Heart left ventricle (tissue), 16 donors: ENCODE measurements around the gene SMG7. TPM values are rescaled to one million over a fixed set of nuclear protein-coding genes. Genes with fewer than 3 reads are reported as not detected.

Source experiments
- ATAC-seq, 4 donors: fragments of 200-7000 bp; cut with Tn5 transposase; one replicate each; pipeline ENCODE4 v1.9.1; 2020 to 2022; ENCODE audit warnings: moderate library complexity in 4 of 4, mild to moderate bottlenecking in 3 of 4, moderate number of reproducible peaks in 1 of 4
- DNase-seq, 5 donors: peaks; one replicate each; pipeline ENCODE4 v3.0.0-alpha.2; 2020
- H3K27ac ChIP-seq, 12 donors: fragments of 200-600 bp; sonication (generic) in 4 of 12; one replicate each; pipeline versions ENCODE4 v1.5.0 to v1.8.0; 2016 to 2022; ENCODE audit warnings: mild to moderate bottlenecking in 2 of 12
- H3K27me3 ChIP-seq, 9 donors: fragments of 200-600 bp; sonication (generic) in 2 of 9; one replicate each; pipeline versions ENCODE4 v1.5.1 to v1.8.0; 2016 to 2022; ENCODE audit warnings: mild to moderate bottlenecking in 3 of 9
- H3K36me3 ChIP-seq, 9 donors: fragments of 200-600 bp; sonication (generic) in 2 of 9; one replicate each; pipeline versions ENCODE4 v1.5.0 to v1.8.0; 2018 to 2022; ENCODE audit warnings: mild to moderate bottlenecking in 2 of 9
- H3K4me1 ChIP-seq, 12 donors: fragments of 200-600 bp; sonication (generic) in 4 of 12; one replicate each; pipeline versions ENCODE4 v1.5.0 to v1.8.0; 2016 to 2022; ENCODE audit warnings: mild to moderate bottlenecking in 3 of 12
- H3K4me3 ChIP-seq, 12 donors: fragments of 200-600 bp; sonication (generic) in 4 of 12; one replicate each; pipeline versions ENCODE4 v1.5.0 to v1.8.0; 2017 to 2022; ENCODE audit warnings: mild to moderate bottlenecking in 9 of 12, moderate library complexity in 4 of 12
- H3K9me3 ChIP-seq, 12 donors: fragments of 200-600 bp; sonication (generic) in 4 of 12; one replicate each; pipeline versions ENCODE4 v1.5.0 to v1.8.0; 2016 to 2022; ENCODE audit warnings: mild to moderate bottlenecking in 1 of 12
- POLR2A ChIP-seq, 2 donors: fragments of 450-650 bp; IDR thresholded peaks; one replicate each; pipeline ENCODE4 v1.6.1; 2017; ENCODE audit warnings: antibody characterized with exemption in 2 of 2, mild to moderate bottlenecking in 2 of 2, moderate library complexity in 2 of 2
- WGBS, 4 donors: extraction: QIAGEN DNeasy Blood & Tissue Kit in 2 of 4; methylation state at CpG; one replicate each; pipeline versions ENCODE4 v1.1.5 to v1.1.7; 2013 to 2018; 5-methylcytosine and 5-hydroxymethylcytosine counted together
- intact Hi-C, 10 donors: fragments of 100-400 bp; cut with DNase I; formaldehyde crosslinking; loops; one replicate each; pipeline versions ENCODE4 v1.11.1 to v1.14.2; 2022
- polyA plus RNA-seq, 2 donors: library from polyadenylated mRNA; stranded (reverse); fragments of 200-250 nt; gene quantifications; one replicate each; pipeline ENCODE4 v1.2.3, GENCODE V29; 2013
- total RNA-seq, 9 donors: library from RNA; depleted of rRNA in 2 of 9; stranded (reverse); fragments of >200 nt in 2 of 9; fragmentation: NEBNext Ultra II Directional in 3 of 9; extraction: Animal tissue kit (Norgen Biotek cat#: 25700) in 3 of 9; gene quantifications; one replicate each; pipeline versions ENCODE4 v1.1.0 to v1.2.4, GENCODE V29; 2016 to 2023
- TF ChIP-seq, protein P1 (sequence below), 12 donors: fragments of 200-600 bp; sonication (generic) in 4 of 12; IDR thresholded peaks; one replicate each; pipeline versions ENCODE4 v1.5.0 to v1.8.0; 2018 to 2022; ENCODE audit warnings: antibody characterized with exemption in 12 of 12, mild to moderate bottlenecking in 5 of 12
- donor health status: ischemic (EF 13 %, LVEDD 7.1; RV severe dilation, severe dysfunction).
- donor health status: healthy with polysubstance abuse.
- donor health status: DM: no; HTN: yes; CAD: no.
- donor health status: DM: no; HTN: no; CAD: no.
- donor health status: ischemic (EF 25% LVEDD 6.9; RV normal size, moderate dysfunction).
- donor health status: ischemic (EF 25% LVEDD 5.7; RV mildly dilated, moderate dysfunction).
- donor health status: healthy.
- donor health status: DM: yes; HTN: yes; CAD: no.
- donor health status: ischemic (EF 35%, LVEDD 5.7; RV mildly dilated, moderate dysfunction).
- donor health status: nonischemic (EF 11% LVEDD 7.7; RV severe dilation, severe dysfunction).
- donor health status: DM: yes; HTN: yes; CAD: no.
- donor health status: PGD.
- donor health status: ischemic (EF 29% LVEDD 5.4; RV normal size, mild dysfunction).
- donor health status: nonischemic (EF 23%, LVEDD 6.1; RV moderate dilation, normal function).

SMG7 gene
- total and polyA plus RNA-seq, 11 donors, result 15.3 to 55.0 (median 38.3) TPM

GRCh38 chr1:183577897-183578465 lies 105.7 kb downstream of the SMG7 start:
- DNase-seq (no peak), ATAC-seq (no peak)
- Histone ChIP-seq H3K27ac (peak overlapping the region in 9 of 12 donors; percentile 33 to 80 (median 65)), H3K27me3 (no peaks in the 10 kb centered on the region), H3K9me3 (no peaks in the 10 kb centered on the region), H3K4me1 (peaks cover 0 to 64% (median 21%) of the 10 kb centered on the region in 12 donors), H3K4me3 (no peak overlapping the region), H3K36me3 (peaks cover 0 to 51% (median 0%) of the 10 kb centered on the region in 9 donors)
- intact Hi-C loops, result no loop called here
- 83 to 87% (median 85%) methylated on average over 7 of the region's 7 CpGs for WGBS, 4 donors
- no peak for TF ChIP-seq POLR2A (IDR thresholded peaks at IDR 0.05)
- TF ChIP-seq, protein P1, sequence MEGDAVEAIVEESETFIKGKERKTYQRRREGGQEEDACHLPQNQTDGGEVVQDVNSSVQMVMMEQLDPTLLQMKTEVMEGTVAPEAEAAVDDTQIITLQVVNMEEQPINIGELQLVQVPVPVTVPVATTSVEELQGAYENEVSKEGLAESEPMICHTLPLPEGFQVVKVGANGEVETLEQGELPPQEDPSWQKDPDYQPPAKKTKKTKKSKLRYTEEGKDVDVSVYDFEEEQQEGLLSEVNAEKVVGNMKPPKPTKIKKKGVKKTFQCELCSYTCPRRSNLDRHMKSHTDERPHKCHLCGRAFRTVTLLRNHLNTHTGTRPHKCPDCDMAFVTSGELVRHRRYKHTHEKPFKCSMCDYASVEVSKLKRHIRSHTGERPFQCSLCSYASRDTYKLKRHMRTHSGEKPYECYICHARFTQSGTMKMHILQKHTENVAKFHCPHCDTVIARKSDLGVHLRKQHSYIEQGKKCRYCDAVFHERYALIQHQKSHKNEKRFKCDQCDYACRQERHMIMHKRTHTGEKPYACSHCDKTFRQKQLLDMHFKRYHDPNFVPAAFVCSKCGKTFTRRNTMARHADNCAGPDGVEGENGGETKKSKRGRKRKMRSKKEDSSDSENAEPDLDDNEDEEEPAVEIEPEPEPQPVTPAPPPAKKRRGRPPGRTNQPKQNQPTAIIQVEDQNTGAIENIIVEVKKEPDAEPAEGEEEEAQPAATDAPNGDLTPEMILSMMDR (IDR thresholded peaks at IDR 0.05), result no peak

DNA sequence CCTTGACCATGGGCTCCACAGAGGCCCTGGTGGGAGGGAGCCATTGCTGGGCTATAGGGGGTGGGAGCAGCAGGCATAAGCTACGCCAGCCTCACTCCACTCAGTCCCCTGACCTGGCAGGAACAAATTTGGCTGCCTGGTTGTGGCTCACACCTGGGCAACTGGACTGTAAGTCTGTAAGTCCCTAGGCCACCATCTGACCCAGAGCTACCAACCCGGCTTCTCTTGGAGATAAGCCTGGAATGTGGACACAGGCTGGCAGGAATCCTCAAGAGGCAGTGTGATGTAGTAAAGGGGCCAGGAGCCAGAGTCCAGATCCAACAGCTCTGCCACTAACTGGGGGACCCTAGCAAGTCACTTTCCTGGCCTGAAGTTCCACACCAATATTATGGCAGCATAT lies 106.6 kb downstream of the SMG7 start:
- TF ChIP-seq, protein P1 (IDR thresholded peaks at IDR 0.05), result no peak
- TF ChIP-seq POLR2A (IDR thresholded peaks at IDR 0.05), result no peak
- Histone ChIP-seq H3K9me3 (no peaks in the 10 kb centered on the region), H3K27ac (peak overlapping the region in 10 of 12 donors; percentile 3 to 80 (median 57)), H3K36me3 (peaks cover 0 to 42% (median 0%) of the 10 kb centered on the region in 9 donors), H3K4me1 (peaks cover 0 to 67% (median 21%) of the 10 kb centered on the region in 12 donors), H3K4me3 (no peak overlapping the region), H3K27me3 (no peaks in the 10 kb centered on the region)
- ATAC-seq (peak; percentile 13 to 48 (median 28)), DNase-seq (no peak)
- 36 to 68% (median 63%) methylated on average over 1 to 2 of the region's 2 CpGs for WGBS, 4 donors
- intact Hi-C loops, result no loop called here

GRCh38 chr1:183580281-183580682 lies 108.0 kb downstream of the SMG7 start:
- H3K4me1 ChIP-seq, result peaks cover 0 to 81% (median 21%) of the 10 kb centered on the region in 12 donors
- TF ChIP-seq, protein P1 (IDR thresholded peaks at IDR 0.05), result peak in 3 of 12 donors; percentile 24 to 39 (median 29)
- no peak for TF ChIP-seq POLR2A (IDR thresholded peaks at IDR 0.05)
- peaks cover 0 to 28% (median 0%) of the 10 kb centered on the region in 9 donors for H3K36me3 ChIP-seq
- H3K4me3 ChIP-seq, result no peak overlapping the region
- 24 to 51% (median 39%) methylated on average over 8 of the region's 8 CpGs for WGBS, 4 donors
- ATAC-seq (peak; percentile 25 to 70 (median 62)), DNase-seq (peak in 3 of 5 donors; percentile 46 to 55 (median 54))
- intact Hi-C loops, result no loop called here
- no peaks in the 10 kb centered on the region for H3K9me3 ChIP-seq
- H3K27me3 ChIP-seq, result no peaks in the 10 kb centered on the region
- peak overlapping the region in 6 of 12 donors; percentile 14 to 80 (median 66) for H3K27ac ChIP-seq

DNA sequence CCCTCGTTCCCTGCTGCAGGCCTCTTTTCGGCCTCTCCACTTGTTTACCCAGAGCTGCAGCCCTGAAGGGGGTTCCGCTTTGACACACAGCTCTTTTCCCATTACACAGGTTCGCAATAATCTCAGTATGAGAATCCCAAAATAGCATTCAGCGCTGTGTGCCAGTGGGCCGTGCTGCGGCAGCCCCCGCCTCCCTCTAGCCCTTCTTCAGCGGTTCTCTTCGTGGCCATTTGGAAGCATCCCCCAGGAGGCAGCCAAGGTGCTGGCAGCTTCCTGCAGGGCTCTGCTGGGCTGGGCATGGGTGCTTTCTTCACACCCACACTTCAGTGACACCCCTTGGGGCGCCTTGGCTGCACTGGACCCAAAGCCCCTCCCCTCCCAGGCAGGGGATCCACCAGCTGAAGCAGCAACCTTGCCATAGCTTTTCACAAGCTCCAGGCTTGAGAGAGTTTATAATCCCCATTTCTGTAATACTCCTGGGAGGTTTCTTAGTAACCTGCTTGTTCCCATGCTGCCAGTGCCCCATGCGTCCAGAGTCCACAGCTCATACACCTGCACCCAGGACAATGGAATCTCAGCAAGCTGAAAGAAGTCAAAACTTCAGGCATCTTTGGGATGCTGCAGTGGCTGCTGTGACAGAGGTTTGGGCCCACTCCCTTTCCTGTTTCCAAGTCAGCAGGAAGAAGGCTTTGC lies 109.9 kb downstream of the SMG7 start:
- intact Hi-C loops, result no loop called here
- Histone ChIP-seq H3K9me3 (no peaks in the 10 kb centered on the region), H3K27ac (peak overlapping the region in 7 of 12 donors; percentile 8 to 65 (median 23)), H3K27me3 (no peaks in the 10 kb centered on the region), H3K4me3 (no peak overlapping the region), H3K4me1 (peaks cover 0 to 87% (median 14%) of the 10 kb centered on the region in 12 donors), H3K36me3 (peaks cover 0 to 23% (median 0%) of the 10 kb centered on the region in 9 donors)
- WGBS, 4 donors, result 58 to 75% (median 64%) methylated on average over 11 to 12 of the region's 12 CpGs
- no peak for TF ChIP-seq POLR2A (IDR thresholded peaks at IDR 0.05)
- TF ChIP-seq, protein P1 (IDR thresholded peaks at IDR 0.05), result no peak
- ATAC-seq, result peak in 3 of 4 donors; percentile 31 to 49 (median 41)
- peak in 1 of 5 donors; percentile 39 for DNase-seq
